HepG2 (cell line): ENCODE data around the gene PDP2. TPM values are rescaled to one million over a fixed set of nuclear protein-coding genes. Genes with fewer than 3 reads are reported as not detected.

ENCODE experiments used
- CREB1 ChIP-seq, 2 experiments: fragments of 450-650 bp in 1 of 2; IDR thresholded peaks; 2 replicates each; pipeline ENCODE4 v1.6.1; 2016 to 2017; ENCODE audit warnings: control low read depth in 1 of 2, mild to moderate bottlenecking in 1 of 2, missing compliant biosample characterization in 1 of 2, missing genetic modification characterization in 1 of 2
- EP300 ChIP-seq, 3 experiments: sonication (generic) in 1 of 3; formaldehyde crosslinking in 1 of 3; IDR thresholded peaks; 2 replicates each; pipeline versions ENCODE4 v1.5.1 to v1.6.1; 2011 to 2020; ENCODE audit warnings: low read depth in 2 of 3, low read length in 2 of 3, borderline replicate concordance in 1 of 3, improper control_type of control experiment in 1 of 3, mild to moderate bottlenecking in 1 of 3, missing genetic modification reagents in 1 of 3, moderate library complexity in 1 of 3
- FOXK2 ChIP-seq: fragments of 450-650 bp; IDR thresholded peaks from 2 replicates; pipeline ENCODE4 v1.6.1; 2016
- HNRNPK ChIP-seq: fragments of 200-400 bp; formaldehyde crosslinking; IDR thresholded peaks from 2 replicates; pipeline ENCODE4 v1.6.1; 2018; ENCODE audit warnings: low read length, low read depth, moderate library complexity, mild to moderate bottlenecking; ENCODE audit not compliant: poor library complexity, severe bottlenecking
- HOXA7 ChIP-seq: sonication (generic); formaldehyde crosslinking; IDR thresholded peaks from 2 replicates; pipeline ENCODE4 v1.8.1; 2022; ENCODE audit warnings: mild to moderate bottlenecking, missing genetic modification reagents, moderate library complexity
- NCOA2 ChIP-seq: sonication (generic); formaldehyde crosslinking; IDR thresholded peaks from 2 replicates; pipeline ENCODE4 v1.8.0; 2022; ENCODE audit warnings: inconsistent platforms
- NFKB2 ChIP-seq: sonication (generic); formaldehyde crosslinking; IDR thresholded peaks from 2 replicates; pipeline ENCODE4 v1.4.0; 2020; ENCODE audit warnings: missing genetic modification reagents, borderline replicate concordance
- TOPORS ChIP-seq: sonication (generic); formaldehyde crosslinking; IDR thresholded peaks from 2 replicates; pipeline ENCODE4 v1.8.0; 2023; ENCODE audit warnings: mild to moderate bottlenecking, missing genetic modification reagents
- XBP1 ChIP-seq: sonication (generic); formaldehyde crosslinking; IDR thresholded peaks from 2 replicates; pipeline ENCODE4 v1.5.0; 2020; ENCODE audit warnings: missing genetic modification reagents
- ZFAT ChIP-seq: sonication (generic); formaldehyde crosslinking; conservative IDR thresholded peaks from 2 replicates; pipeline ENCODE4 v1.8.1; 2023; ENCODE audit warnings: missing genetic modification reagents, inconsistent platforms
- ZNF329 ChIP-seq: sonication (generic); formaldehyde crosslinking; IDR thresholded peaks from 2 replicates; pipeline ENCODE4 v1.9.0; 2021; ENCODE audit warnings: low read depth, mild to moderate bottlenecking, missing genetic modification reagents
- ZNF33B ChIP-seq: sonication (generic); formaldehyde crosslinking; IDR thresholded peaks from 2 replicates; pipeline ENCODE4 v1.5.1; 2020; ENCODE audit warnings: mild to moderate bottlenecking, missing genetic modification reagents
- ZNF720 ChIP-seq: sonication (generic); formaldehyde crosslinking; IDR thresholded peaks from 2 replicates; pipeline ENCODE4 v1.4.0; 2020; ENCODE audit warnings: missing genetic modification reagents
- ZNF749 ChIP-seq: sonication (generic); formaldehyde crosslinking; IDR thresholded peaks from 2 replicates; pipeline ENCODE4 v1.8.0; 2022; ENCODE audit warnings: mild to moderate bottlenecking, missing genetic modification reagents, moderate library complexity, borderline replicate concordance
- polyA plus RNA-seq, 8 experiments: library from polyadenylated mRNA; depleted of rRNA in 3 of 8; stranded (reverse) in 7 of 8; unstranded in 1 of 8; fragments of >200 nt; fragmentation: Illumina TruSeq in 4 of 8; extraction: Trizol in 4 of 8; gene quantifications; 2 replicates each; pipeline versions ENCODE4 v1.2.1 to v1.2.3, GENCODE V29; 2011 to 2016; ENCODE audit warnings: low read depth in 4 of 8, missing spikeins in 1 of 8, mixed read lengths in 1 of 8; ENCODE audit not compliant: insufficient read depth in 1 of 8
- total RNA-seq, 5 experiments: library from RNA; depleted of rRNA; stranded (reverse); fragments of >200 nt; fragmentation: Illumina TruSeq; extraction: Trizol; gene quantifications; 2 replicates each; pipeline ENCODE4 v1.2.3, GENCODE V29; 2016; ENCODE audit warnings: low read depth in 1 of 5
- TF ChIP-seq, protein P1 (sequence below): sonication (generic); formaldehyde crosslinking; IDR thresholded peaks from 2 replicates; pipeline ENCODE4 v1.9.0; 2021; ENCODE audit warnings: missing genetic modification reagents, borderline replicate concordance
- TF ChIP-seq, protein P2 (sequence below): sonication (generic); formaldehyde crosslinking; IDR thresholded peaks from 2 replicates; pipeline ENCODE4 v1.4.0; 2020; ENCODE audit warnings: low read depth, missing genetic modification reagents
- TF ChIP-seq, protein P3 (sequence below): IDR thresholded peaks from 2 replicates; pipeline ENCODE4 v1.6.1; 2016; ENCODE audit warnings: low read depth, borderline replicate concordance
- TF ChIP-seq, protein P4 (sequence below): sonication (generic); formaldehyde crosslinking; conservative IDR thresholded peaks from 2 replicates; pipeline ENCODE4 v1.4.0; 2020; ENCODE audit warnings: missing genetic modification reagents
- TF ChIP-seq, protein P5 (sequence below): sonication (generic); formaldehyde crosslinking; IDR thresholded peaks from 2 replicates; pipeline ENCODE4 v1.8.1; 2023; ENCODE audit warnings: mild to moderate bottlenecking, missing genetic modification reagents

Gene PDP2
- total and polyA plus RNA-seq, 2 of the 13 experiments (the other 11 are each of a cell fraction or from before 2014, with no cell fraction given): 12.8 to 15.8 TPM

DNA sequence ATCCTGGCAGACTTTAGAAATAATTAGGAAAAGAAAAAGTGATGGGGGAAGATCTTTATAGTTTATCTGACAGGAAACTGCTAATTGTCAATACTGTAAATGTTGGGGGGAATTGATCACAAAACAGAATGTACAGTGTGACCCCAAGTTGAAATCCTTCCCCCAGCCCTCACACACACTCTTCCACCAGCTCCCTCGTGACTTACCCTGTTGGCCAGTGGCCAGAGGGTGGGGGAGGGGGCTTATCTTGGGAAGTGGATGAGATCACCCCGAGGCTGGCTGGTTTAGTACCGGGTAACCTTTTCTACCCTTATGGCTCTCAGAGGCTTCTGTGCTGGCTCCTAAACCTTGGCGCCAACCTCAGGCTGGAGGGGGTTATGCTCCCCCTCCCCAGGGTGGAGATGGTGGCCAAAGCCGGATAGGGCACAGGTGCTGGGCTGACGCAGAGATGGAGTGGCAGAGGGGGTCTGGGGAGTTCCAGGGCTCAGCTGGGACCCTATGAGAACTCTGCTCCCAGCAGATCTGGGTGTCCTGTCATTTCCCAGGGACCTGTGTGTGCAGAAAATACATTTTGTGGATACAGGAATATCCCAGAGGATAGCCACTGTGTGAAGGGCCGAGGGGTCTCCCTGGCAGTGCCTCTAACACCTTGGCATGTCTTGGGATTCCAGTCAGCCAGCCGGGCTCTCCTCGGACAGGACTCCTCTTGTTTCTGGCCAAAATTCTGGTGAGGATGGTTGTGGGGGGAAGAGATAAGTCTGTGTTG lies 19.8 kb downstream of the PDP2 start (continued):
- TF ChIP-seq NFKB2 (CRISPR knock-in tag) (no peak), ZFAT (no peak), XBP1 (CRISPR knock-in tag) (no peak), HOXA7 (CRISPR knock-in tag) (no peak), EP300 (IDR thresholded peaks at IDR 0.05; ENCODE audit: low read depth in 2 of 2, low read length in 2 of 2) (peak in 1 of 2 experiments; percentile 32; a peak in 1 of 4 replicates), EP300 (CRISPR knock-in tag; IDR thresholded peaks at IDR 0.05; ENCODE audit: borderline replicate concordance) (no peak), FOXK2 (no peak), ZNF329 (CRISPR knock-in tag) (no peak), ZNF749 (CRISPR knock-in tag) (no peak), CREB1 (IDR thresholded peaks at IDR 0.05) (no peak), CREB1 (CRISPR knock-in tag; IDR thresholded peaks at IDR 0.05) (no peak), TOPORS (CRISPR knock-in tag) (no peak), ZNF33B (no peak), HNRNPK (no peak), ZNF720 (CRISPR knock-in tag) (no peak), NCOA2 (no peak)
- TF ChIP-seq, protein P1, sequence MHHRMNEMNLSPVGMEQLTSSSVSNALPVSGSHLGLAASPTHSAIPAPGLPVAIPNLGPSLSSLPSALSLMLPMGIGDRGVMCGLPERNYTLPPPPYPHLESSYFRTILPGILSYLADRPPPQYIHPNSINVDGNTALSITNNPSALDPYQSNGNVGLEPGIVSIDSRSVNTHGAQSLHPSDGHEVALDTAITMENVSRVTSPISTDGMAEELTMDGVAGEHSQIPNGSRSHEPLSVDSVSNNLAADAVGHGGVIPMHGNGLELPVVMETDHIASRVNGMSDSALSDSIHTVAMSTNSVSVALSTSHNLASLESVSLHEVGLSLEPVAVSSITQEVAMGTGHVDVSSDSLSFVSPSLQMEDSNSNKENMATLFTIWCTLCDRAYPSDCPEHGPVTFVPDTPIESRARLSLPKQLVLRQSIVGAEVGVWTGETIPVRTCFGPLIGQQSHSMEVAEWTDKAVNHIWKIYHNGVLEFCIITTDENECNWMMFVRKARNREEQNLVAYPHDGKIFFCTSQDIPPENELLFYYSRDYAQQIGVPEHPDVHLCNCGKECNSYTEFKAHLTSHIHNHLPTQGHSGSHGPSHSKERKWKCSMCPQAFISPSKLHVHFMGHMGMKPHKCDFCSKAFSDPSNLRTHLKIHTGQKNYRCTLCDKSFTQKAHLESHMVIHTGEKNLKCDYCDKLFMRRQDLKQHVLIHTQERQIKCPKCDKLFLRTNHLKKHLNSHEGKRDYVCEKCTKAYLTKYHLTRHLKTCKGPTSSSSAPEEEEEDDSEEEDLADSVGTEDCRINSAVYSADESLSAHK: no peak
- TF ChIP-seq, protein P2, sequence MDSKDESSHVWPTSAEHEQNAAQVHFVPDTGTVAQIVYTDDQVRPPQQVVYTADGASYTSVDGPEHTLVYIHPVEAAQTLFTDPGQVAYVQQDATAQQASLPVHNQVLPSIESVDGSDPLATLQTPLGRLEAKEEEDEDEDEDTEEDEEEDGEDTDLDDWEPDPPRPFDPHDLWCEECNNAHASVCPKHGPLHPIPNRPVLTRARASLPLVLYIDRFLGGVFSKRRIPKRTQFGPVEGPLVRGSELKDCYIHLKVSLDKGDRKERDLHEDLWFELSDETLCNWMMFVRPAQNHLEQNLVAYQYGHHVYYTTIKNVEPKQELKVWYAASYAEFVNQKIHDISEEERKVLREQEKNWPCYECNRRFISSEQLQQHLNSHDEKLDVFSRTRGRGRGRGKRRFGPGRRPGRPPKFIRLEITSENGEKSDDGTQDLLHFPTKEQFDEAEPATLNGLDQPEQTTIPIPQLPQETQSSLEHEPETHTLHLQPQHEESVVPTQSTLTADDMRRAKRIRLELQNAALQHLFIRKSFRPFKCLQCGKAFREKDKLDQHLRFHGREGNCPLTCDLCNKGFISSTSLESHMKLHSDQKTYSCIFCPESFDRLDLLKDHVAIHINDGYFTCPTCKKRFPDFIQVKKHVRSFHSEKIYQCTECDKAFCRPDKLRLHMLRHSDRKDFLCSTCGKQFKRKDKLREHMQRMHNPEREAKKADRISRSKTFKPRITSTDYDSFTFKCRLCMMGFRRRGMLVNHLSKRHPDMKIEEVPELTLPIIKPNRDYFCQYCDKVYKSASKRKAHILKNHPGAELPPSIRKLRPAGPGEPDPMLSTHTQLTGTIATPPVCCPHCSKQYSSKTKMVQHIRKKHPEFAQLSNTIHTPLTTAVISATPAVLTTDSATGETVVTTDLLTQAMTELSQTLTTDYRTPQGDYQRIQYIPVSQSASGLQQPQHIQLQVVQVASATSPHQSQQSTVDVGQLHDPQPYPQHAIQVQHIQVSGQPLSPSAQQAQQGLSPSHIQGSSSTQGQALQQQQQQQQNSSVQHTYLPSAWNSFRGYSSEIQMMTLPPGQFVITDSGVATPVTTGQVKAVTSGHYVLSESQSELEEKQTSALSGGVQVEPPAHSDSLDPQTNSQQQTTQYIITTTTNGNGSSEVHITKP: no peak
- TF ChIP-seq, protein P3, sequence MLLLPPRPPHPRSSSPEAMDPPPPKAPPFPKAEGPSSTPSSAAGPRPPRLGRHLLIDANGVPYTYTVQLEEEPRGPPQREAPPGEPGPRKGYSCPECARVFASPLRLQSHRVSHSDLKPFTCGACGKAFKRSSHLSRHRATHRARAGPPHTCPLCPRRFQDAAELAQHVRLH: 0 out of 2 replicates have a peak, but pooled peaks have one; percentile 7
- TF ChIP-seq, protein P4, sequence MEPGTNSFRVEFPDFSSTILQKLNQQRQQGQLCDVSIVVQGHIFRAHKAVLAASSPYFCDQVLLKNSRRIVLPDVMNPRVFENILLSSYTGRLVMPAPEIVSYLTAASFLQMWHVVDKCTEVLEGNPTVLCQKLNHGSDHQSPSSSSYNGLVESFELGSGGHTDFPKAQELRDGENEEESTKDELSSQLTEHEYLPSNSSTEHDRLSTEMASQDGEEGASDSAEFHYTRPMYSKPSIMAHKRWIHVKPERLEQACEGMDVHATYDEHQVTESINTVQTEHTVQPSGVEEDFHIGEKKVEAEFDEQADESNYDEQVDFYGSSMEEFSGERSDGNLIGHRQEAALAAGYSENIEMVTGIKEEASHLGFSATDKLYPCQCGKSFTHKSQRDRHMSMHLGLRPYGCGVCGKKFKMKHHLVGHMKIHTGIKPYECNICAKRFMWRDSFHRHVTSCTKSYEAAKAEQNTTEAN (CRISPR knock-in tag): no peak
- TF ChIP-seq, protein P5, sequence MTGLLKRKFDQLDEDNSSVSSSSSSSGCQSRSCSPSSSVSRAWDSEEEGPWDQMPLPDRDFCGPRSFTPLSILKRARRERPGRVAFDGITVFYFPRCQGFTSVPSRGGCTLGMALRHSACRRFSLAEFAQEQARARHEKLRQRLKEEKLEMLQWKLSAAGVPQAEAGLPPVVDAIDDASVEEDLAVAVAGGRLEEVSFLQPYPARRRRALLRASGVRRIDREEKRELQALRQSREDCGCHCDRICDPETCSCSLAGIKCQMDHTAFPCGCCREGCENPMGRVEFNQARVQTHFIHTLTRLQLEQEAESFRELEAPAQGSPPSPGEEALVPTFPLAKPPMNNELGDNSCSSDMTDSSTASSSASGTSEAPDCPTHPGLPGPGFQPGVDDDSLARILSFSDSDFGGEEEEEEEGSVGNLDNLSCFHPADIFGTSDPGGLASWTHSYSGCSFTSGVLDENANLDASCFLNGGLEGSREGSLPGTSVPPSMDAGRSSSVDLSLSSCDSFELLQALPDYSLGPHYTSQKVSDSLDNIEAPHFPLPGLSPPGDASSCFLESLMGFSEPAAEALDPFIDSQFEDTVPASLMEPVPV (CRISPR knock-in tag): no peak
